LNCaP clone FGC (cell line): Measurements from ENCODE around the gene GSTA4.
"Not testable (repeated sequence)": the region's sequence is repeated elsewhere in the genome, so short reads cannot be mapped to it uniquely, and the experiment has no call there.

Source experiments
- DNase-seq: peaks from one replicate; pipeline ENCODE4 v3.0.0-alpha.2; 2011; ENCODE audit warnings: low read depth
- H3K4me3 ChIP-seq: 2 replicates; pipeline ENCODE4 v1.5.1; 2011; ENCODE audit warnings: mild to moderate bottlenecking, low read depth, low read length, control low read depth
- TF ChIP-seq, protein P1 (sequence below): IDR thresholded peaks from 2 replicates; pipeline ENCODE4 v1.5.1; 2012; ENCODE audit warnings: mild to moderate bottlenecking; ENCODE audit not compliant: control insufficient read depth, insufficient read depth; ENCODE audit errors: extremely low read depth

GSTA4 gene

GRCh38 chr6:53015486-53015885, 20.4 kb upstream of the GSTA4 start:
- TF ChIP-seq, protein P1, sequence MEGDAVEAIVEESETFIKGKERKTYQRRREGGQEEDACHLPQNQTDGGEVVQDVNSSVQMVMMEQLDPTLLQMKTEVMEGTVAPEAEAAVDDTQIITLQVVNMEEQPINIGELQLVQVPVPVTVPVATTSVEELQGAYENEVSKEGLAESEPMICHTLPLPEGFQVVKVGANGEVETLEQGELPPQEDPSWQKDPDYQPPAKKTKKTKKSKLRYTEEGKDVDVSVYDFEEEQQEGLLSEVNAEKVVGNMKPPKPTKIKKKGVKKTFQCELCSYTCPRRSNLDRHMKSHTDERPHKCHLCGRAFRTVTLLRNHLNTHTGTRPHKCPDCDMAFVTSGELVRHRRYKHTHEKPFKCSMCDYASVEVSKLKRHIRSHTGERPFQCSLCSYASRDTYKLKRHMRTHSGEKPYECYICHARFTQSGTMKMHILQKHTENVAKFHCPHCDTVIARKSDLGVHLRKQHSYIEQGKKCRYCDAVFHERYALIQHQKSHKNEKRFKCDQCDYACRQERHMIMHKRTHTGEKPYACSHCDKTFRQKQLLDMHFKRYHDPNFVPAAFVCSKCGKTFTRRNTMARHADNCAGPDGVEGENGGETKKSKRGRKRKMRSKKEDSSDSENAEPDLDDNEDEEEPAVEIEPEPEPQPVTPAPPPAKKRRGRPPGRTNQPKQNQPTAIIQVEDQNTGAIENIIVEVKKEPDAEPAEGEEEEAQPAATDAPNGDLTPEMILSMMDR: no peak
- no peak overlapping the region for H3K4me3 ChIP-seq
- no peak for DNase-seq

DNA sequence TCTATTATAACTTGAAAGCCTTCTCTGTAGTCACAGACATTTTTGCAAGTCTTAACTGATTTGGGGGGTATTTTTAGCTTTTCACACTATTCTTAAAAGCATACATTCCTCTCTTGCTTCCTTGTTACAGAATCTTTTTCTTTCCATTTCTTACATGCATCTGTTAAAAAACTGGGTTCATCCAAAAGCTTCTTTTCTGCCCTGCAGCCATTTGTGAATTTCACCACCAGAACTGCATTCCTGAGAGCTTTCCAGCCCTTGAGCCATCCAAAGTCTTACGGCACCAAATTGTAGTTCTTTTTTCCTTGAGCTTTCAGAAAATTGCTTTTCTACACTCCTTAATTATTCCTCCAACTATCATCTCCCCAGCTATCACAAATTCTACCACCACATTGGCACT, 19.7 kb upstream of the GSTA4 start:
- TF ChIP-seq, protein P1: no peak

DNA sequence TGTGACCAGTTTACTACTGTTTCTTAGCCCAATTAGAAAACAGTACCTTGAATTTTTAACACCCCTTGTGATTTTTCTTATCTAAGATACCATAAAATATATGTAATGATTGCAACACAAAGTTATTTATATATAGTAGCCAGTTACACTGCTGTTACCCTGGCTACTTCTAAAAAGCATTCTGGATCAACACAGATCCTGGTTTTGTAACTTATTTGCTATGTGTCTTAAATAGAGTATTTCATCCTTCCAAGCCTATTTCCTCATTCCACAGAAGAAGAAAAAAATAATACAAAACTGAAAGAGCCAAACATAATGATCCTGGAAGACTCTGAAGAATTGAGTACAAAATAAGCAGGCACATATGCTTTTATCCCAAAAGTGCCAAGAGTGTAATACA, 19.0 kb upstream of the GSTA4 start:
- no peak overlapping the region for H3K4me3 ChIP-seq
- TF ChIP-seq, protein P1: no peak
- DNase-seq: no peak

More for the DNA sequence above, 19.7 kb upstream of the GSTA4 start:
- no peak for DNase-seq
- no peak overlapping the region for H3K4me3 ChIP-seq

DNA sequence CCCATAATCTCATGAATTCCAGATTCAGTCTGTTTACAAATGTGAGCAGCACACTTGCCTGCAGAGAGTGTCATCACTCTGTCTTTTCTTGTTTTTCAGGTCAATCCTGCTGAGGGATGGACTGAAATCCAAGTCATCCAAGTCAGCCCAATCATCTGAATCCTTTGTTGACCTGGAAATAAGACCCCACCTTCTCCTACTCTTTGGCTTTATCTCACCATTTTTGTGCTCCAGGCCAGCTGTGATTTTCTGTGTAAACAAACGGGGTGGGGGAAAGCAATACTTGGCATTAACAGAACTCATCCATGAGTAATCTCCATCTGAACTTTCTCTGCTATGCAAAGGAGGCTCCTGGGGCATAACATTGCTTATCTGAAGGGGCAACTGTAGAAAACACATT, 16.9 kb upstream of the GSTA4 start:
- H3K4me3 ChIP-seq: no peak overlapping the region
- TF ChIP-seq, protein P1: no peak
- DNase-seq: no peak

DNA sequence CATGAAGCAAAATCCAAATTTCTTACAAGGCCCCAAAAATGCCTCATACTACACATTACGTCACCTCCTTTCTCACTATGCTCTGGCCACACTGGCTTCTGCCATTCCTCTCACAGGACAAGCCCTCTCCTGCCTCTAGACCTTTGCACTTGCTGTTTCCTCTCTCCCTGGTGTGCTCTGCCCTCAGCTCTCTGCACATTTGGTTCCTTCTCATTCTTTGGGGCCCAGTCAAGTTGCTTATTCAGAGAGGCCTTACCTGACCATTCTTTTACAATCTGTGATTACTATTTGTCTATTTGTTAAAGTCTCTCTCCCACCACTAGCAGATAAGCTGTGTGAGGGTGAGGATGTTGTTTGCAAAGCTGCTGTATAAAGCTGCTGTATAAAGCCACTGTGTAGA, 15.4 kb upstream of the GSTA4 start:
- no peak for DNase-seq
- TF ChIP-seq, protein P1: no peak
- no peak overlapping the region for H3K4me3 ChIP-seq

DNA sequence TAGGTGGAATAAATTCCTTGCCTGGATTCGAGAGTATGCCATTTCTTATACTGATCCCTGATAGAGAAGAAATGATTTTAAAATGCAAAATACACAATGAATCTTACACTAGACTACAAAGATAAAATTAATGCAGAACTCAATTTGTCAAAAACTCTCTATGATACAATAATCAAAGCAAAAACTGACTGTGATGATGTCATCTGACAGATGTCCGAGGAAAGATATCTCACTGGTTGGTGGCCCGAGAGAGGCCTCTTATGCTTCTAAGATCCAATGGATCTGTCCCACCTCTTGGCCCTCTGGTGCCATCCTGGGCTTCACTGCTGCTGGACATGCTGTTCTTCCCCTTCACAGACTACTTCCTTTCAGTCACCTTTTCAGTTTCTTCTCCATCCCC, 14.4 kb upstream of the GSTA4 start:
- DNase-seq: no peak
- TF ChIP-seq, protein P1: no peak

DNA sequence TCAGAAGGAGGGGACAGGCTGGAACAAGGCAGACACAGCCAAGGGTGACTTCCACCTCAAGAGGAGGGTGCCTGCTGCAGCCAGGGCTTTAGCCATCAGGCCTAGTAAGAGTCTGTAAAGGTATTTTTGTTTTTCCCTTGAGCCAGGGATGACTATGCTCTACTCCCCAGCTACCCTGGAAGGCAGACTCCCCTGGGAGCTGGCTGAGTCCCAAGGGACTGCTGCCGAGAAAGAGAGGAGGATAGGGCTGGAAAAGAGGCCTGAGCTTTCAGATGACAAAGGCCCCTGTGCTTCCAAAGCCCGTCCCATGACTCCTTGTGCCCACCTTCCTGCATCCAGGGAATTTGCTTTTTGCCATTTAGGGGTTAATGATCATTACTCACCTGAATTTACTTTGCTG, 14.0 kb upstream of the GSTA4 start:
- TF ChIP-seq, protein P1: no peak
- H3K4me3 ChIP-seq: no peak overlapping the region
- no peak for DNase-seq

More for the DNA sequence above, 14.4 kb upstream of the GSTA4 start:
- no peak overlapping the region for H3K4me3 ChIP-seq

- not testable (repeated sequence) for H3K4me3 ChIP-seq
Observed at GRCh38 chr6:53008192-53008687, 13.2 kb upstream of the GSTA4 start.

More at GRCh38 chr6:53008192-53008687, 13.2 kb upstream of the GSTA4 start:
- not testable (repeated sequence) for DNase-seq
